SH-SY5Y (cell line): Measurements from ENCODE around the gene UBE3B.

Experiments
- GATA2 ChIP-seq: IDR thresholded peaks from 2 replicates; pipeline ENCODE4 v1.6.1; 2011; ENCODE audit warnings: mild to moderate bottlenecking, low read depth, low read length
- GATA3 ChIP-seq: IDR thresholded peaks from 2 replicates; pipeline ENCODE4 v1.6.1; 2011; ENCODE audit warnings: low read depth, mild to moderate bottlenecking, low read length, moderate library complexity

The UBE3B gene

DNA sequence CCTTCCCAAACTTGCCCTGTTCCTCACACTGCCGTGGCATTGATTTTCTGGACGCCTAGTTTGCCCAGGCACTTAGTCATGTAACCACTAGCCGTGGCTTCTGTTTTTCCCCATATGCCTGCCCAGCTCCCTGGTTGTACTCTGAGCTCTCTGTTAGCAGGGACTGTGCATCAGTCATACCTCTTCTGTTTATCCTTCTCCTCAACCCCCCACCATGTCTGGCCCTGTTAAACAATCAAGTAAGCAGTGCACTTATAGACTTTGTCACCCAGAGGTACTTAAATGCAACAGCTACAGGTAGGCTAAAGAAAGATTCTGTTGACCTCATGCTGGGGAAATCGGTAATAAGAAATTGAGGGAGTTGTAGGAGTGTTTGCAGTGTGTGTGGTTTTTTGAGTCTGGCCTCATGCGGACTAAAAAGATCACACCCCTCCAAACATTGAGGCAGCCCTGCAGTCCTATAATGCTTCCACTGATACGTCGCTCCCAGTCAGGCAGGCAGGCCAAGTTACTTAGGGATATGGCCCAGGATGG is 17.0 kb downstream of the UBE3B start:
- TF ChIP-seq GATA2 (no peak), GATA3 (no peak)

DNA sequence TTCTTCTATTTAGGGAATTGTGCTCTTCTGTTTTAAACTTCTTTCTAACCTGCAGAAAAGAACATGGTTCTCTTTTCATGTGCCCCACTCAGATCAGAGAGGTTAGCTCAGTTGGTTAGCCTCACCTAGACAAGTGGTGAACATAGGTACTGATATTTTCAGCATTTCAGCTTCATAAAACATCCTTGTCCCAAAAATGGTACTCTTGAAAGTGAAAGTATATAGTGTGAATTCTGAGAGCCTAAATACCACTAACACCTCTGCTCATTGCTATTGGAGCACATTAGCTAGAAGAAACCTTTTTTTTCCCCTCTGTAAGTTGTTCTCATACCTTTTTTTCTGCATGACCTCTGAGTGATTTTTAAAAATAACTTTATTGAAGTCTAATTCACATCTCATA is 17.6 kb downstream of the UBE3B start:
- TF ChIP-seq GATA2 (no peak), GATA3 (no peak)

DNA sequence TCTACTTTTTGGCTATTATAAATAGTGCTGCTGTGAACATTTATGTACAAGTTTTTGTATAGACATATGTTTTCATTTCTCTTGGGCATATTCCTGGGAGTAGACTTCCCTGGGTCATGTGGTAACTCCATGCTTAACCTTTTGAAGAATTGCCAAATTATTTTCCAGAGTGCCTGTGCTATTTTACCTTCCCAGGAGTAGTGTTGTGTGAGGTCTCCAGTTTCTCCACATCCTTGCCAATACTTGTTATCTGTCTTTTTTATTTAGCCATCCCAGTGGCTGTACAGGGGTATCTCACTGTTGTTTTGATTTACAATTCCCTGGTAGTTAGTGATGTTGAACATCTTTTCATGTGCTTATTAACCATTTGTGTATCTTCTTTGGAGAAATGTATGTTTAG is 18.9 kb downstream of the UBE3B start:
- TF ChIP-seq GATA3 (no peak), GATA2 (no peak)

DNA sequence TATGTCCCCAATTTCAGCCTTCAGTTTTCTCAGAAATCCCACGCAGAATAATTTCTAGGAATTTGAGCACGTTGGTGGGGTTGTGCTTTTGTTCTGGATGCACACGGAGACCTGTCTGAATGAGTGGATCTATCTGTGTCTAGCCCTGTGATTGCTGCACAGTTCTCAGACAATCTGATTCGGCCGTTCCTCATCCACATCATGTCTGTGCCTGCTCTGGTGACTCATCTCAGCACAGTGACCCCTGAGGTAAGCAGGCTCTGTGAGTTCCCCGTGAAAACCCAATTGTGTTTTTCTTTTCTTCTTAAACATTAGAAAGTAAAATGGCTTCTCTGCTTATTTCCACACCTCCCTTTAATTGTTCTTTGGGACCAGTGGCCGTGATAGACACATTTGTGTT is 20.2 kb downstream of the UBE3B start:
- TF ChIP-seq GATA3 (no peak), GATA2 (no peak)

DNA sequence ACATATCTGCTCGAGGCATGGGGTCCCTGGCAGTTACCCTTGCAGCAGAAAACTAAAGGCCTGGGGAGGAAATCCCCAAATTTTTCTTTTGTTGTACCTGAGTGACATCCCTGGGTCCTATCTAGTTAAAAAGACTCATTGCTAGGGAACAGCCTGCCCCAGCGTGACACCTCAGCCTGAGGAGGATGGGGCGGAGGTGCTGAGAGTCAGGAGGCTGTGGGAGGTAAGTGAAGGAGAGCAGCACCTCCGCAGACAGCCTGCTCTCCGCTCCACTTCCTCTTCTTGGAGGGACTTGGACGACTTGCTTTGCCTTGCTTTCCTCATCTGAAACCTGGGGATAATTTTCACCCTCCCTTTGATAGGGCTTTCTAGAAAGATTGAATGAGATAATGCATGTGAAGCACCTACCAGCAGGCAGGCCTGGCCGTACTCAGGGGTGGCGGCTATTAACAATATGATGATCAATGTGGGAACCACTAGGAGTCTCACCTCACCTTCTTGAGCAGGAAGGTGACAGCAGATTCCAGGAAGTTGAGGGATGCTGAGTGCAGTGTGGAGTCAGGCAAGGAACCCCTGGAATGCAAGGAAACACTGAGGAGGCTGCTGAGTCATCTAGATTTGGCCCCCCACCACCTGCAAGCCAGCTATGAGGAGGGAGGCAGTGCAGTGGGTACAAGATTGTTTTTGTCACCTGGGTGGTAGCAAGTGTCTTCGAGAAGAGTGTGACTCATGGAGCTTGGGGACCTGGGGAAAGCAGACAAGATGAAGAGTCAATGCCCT is 23.2 kb downstream of the UBE3B start:
- TF ChIP-seq GATA3 (no peak), GATA2 (no peak)

DNA sequence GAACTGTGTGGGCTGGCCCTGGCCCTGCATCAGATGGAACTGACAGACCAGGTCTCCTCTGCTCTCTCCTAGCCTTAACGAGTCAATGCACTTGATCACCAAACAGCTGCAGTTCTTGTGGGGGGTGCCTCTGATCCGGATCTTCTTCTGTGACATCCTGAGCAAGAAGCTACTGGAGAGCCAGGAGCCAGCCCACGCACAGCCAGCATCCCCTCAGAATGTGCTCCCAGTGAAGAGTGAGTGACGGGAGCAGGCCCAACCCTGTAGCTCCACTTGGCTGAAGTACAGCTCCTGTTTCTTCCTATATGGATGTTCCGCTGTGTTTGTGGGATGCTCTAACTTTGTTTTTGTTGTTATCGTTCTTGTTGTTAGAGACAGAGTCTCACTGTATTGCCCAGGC is 23.9 kb downstream of the UBE3B start:
- TF ChIP-seq GATA2 (no peak), GATA3 (no peak)

DNA sequence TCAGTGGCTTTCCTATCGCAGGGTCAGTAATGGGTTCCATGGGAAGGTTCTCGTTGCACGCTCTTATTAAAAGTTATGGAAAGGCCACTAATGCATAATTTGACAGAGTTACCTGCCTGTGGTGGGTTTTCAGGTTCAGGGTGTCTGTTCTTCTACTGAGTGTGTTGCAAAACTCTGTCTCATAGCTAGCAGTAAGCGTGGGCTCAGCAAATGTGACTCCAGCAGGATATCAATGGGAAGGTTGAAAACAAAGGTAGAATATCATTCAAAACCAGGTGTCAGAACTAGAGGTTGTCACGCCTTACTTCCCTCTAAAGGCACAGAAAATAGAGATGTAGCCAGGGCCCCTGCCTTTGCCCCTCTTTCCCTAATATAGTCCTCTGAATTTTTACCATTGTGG is 24.9 kb downstream of the UBE3B start:
- no peak for TF ChIP-seq GATA2
- no peak for TF ChIP-seq GATA3

DNA sequence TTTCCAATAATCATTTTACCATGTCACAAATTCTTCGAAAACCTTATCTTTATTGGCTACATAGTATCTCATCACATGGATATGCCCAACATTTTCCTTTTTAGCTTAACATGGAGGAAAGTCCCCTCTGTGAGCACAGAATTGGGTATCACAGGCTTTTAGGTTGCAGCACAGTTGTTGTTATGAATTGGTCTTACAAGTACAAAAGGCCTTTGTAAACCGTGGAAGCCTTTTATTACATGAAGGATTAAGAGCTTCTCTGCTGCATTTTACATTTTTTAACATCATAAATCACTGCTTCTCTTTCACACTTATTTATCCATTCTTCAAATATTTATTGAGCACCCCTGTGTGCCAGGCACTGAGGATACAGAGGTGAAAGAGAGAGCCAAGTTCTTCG is 26.2 kb downstream of the UBE3B start:
- no peak for TF ChIP-seq GATA3
- no peak for TF ChIP-seq GATA2

DNA sequence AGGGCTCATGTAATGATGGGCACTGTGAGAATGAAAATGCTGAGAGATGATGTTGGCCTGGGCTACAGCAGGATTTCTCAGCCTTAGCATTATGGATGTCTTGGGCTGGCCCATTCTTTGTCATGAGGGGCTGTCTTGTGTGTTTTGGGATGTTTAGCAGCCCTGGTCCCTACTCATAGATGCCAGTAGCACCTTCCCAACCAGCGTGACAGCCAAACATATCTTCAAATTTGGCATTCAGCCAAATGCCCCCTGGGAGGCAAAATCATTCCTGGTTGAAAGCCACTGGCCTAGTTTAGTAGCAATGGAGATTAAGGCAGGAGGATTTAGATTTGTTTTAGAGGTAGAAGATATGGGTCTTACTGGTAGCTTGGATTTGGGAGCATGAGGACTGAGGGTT is 26.6 kb downstream of the UBE3B start:
- TF ChIP-seq GATA3 (no peak), GATA2 (no peak)

DNA sequence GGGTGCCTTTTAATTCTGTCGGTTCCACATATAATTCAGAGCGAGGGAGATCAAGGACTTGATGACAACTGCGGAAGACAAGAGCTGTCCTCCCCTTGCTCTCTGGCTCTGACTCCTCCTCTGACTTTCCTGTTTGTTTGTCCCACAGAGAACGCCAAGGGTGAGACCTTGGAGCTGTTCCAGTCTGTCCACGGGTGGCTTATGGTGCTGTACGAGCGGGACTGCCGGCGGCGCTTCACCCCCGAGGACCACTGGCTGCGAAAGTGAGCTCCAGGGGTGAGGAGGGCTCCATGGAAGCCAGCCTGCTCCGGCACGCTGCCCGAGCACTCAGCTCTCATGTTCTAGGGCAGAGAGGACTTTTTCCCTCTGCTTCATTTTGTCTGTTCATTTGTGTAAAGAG is 32.8 kb downstream of the UBE3B start:
- TF ChIP-seq GATA2 (no peak), GATA3 (no peak)

DNA sequence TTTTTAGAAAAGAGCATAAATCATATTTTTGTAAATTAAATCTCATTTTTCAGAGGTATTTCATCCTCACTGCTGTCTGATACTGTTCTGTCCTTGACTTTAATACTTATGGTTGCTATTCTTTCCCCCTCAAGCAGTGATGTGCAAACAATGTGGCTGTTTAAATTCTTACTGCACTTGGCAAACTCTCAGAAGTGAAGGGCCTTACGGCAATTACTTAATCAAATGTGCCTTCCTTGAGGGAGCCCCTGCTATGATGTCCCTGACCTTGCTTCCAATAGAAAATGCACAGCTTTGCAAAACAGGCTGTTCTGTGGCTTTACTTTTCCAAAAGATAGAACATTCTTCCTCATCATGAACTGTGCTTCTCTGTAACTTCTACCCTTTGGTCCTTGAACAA is 35.2 kb downstream of the UBE3B start:
- TF ChIP-seq GATA3 (no peak), GATA2 (no peak)

DNA sequence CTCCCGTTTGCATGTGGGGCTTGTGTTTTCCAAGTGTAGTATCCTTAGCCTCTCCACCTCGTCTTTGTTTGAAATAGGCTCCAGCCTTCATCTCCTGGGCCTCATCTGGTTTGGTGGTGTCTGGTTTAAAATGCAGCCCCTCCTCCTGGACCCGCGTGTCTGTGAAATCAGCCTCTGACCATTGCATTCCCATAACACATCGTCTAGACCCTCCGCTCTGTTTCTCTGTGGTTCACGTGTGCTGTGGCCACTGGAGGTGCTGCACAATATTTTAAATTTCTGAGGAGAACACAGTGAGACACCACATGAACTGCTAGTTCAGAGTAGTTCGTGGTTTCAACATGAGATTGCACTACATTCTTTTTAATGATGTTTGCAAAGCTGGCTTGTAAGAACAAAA is 35.6 kb downstream of the UBE3B start:
- TF ChIP-seq GATA2 (no peak), GATA3 (no peak)

DNA sequence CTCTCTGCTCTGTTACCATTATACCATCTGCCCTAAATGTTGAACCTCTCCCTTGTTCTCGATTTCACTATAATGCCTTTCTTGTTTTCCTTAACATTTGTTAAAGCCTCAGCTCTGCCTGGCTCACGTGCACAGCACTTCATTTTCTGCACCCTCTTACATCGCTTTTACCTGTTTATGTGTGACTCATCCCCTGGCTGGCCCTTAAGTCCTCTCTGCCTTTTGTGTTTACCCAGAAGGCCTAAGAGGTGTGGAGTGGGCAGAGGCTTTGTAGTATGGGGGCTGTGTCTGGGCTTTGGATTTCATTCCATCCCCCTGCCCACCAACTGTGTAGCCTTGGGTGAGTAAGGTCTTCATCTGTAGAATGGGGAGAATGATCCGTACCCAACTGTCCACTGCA is 36.5 kb downstream of the UBE3B start:
- TF ChIP-seq GATA3, result no peak

DNA sequence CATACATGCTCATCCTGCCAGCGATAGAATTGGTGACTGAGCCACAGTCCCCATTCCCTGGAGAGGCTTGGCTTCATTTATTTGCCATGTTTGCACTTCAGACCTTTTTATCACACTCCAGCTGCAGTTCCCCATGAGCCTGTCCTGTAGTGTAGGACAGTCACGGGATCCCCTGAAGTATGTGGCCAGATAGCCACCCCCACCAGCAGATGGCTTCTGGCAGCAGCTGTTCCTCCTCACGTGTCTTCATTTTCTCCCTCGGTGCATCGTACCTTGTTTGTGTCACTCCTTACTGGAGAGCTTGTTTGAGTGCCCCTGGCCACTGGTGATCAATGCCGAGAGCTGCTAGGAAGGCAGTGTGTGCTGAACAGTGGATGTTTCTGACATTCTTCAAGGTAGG is 40.2 kb downstream of the UBE3B start:
- TF ChIP-seq GATA2 (no peak), GATA3 (no peak)

DNA sequence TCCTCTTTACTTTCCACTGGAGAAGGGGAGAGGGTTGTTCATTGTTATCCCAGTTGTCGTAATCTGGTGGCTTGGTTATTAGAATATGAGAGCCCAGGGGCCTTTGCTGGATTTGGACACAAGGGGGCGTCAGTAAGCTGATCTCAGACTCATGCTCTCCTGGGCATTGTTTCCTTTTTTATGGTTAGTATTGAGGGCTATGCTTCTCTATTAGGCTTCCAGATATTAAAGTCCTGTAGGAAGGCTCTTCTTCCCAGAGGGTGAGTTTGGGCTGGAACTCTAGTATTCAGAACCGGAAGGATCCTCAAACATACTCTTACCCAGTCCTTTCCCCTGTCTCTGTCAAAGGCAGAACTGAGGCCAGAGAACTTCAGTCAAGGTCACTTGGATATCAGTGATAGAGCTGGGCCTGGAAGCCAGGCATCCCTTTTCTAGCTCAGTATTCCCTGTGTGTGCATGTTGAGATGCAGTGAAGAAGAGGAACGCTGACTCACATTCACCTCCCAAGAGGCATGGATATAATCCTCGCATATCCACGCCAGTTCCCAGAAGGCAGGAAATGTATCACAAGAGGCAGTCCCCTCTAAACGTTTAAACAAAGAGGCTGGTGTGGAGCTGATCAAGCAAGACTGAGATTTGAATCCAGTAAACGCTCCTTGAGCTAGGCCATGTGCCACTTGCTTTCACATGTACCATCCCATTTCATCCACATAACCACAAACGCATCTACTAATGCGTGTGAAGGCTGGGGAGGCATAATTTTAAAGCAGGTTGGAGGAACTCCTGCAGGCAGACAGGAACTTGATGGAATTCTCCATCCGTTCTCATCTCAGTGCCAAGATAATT is 41.6 kb downstream of the UBE3B start:
- TF ChIP-seq GATA2 (no peak), GATA3 (no peak)

DNA sequence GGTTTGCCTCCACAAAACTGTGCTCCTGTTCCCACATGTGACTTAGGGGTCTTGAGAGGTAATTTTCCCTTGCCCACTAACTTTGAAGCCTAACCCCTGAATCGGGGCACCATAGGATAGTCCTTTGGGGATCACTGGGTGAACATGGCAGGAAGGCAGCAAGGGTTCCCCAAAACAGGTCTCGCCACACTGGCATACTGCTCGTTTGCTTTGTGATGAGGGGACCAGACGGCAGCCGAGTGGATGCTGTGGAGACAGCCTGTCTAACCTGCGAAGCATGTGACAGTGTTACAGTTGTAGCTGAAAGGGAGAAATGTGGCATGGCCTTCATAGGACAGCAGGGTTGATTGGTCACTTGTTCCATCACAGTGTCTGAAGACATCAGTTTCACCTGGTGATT is 42.4 kb downstream of the UBE3B start:
- TF ChIP-seq GATA3, result no peak
- no peak for TF ChIP-seq GATA2

DNA sequence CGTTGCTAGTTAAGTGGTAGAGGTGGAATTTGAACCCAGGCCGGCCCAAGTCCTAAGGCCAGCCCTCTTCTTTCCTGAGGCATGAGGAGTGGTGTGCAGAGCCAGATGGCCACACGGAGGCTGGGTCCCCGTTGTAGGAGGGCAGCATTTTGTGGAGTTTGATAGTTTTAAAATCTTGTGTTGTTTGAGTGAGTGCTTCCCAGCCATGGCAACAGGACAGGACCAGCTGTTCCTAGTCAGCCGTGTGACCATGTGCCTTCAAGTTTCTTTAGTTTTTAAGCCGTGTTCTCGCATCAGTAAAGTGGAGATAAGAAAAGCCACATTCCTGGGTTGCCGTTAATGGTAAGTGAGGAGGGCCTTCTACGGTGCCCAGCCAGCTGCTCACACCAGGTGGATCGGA is 44.4 kb downstream of the UBE3B start:
- TF ChIP-seq GATA3 (no peak), GATA2 (no peak)
